HG02840 (cell line): Measurements from ENCODE around the gene TUT1.
A peak's percentile ranks its signal among the peaks of the same experiment; 100 is the strongest.
"Not testable (repeated sequence)": the region's sequence is repeated elsewhere in the genome, so short reads cannot be mapped to it uniquely, and the experiment has no call there.

Experiments used
- ATAC-seq: cut with Tn5 transposase; IDR thresholded peaks from one replicate; pipeline ENCODE4 v1.9.1; 2021; ENCODE audit warnings: mild to moderate bottlenecking, moderate library complexity, moderate number of reproducible peaks; ENCODE audit not compliant: unreplicated experiment, low FRiP score

The TUT1 gene

GRCh38 chr11:62578541-62578940 lies 12.8 kb downstream of the TUT1 start:
- no peak for ATAC-seq

GRCh38 chr11:62577046-62577714 lies 14.1 kb downstream of the TUT1 start:
- no peak for ATAC-seq

DNA sequence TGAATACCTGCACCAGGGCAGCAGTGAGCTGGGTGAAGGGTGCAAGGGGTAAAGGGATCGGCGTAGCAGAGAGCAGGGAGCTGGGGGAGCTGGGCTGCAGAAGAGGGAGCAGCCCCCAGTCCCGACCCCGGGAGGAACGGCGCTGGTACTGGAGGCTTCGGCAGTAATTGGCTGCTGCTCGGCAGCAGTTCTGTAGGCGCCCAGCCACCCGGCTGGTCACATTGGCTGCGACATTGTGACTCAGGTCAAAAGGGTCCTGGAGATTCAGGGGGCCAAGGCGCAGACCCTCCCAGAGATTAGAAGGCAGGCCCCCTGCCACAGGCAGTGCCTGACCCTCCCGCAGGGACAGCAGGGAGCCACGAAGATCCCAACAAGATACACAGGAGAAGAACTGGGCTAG lies 15.5 kb downstream of the TUT1 start:
- ATAC-seq = no peak

GRCh38 chr11:62575156-62575555 lies 16.2 kb downstream of the TUT1 start:
- no peak for ATAC-seq

GRCh38 chr11:62574363-62575071 lies 16.8 kb downstream of the TUT1 start:
- peak; percentile 15 for ATAC-seq

DNA sequence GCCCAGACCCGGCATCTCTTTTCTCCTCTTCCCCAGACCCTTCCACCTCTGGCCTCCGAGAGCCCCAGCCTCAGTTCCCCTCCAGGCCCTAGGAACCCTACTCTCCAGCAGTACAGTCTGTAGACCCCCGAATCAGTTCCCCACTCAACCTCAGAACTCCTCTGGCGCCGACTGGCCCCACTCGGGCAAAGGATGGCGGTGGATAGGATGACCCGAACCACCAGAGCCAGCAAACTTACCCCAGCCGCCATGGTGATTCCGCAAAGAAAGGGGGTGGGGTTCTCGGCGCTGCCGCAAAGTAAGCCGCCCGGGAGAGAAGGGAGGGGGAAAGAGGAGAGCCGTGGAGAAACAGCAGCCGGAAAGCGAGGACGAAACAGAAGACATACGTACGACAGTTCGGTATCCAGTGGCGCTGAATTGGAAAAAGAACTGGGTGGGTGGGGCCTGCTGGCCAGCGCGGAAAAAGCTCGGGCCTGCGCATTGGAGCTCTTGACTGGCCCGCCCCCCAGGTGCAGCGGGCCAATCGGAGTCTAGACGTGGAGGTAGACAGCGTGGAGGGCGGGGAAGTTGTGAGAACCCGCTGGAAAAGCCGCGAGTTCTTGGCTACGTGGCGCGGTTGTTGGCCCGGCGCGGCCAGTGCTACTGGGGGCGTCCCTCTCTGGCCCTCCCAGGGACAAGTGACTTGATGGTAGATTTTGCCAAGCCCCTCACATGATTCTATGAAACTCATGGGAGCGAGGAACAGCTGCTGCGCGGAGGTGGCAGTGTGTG lies 17.5 kb downstream of the TUT1 start, which contains the start of gene EEF1G:
Gene EEF1G (minus strand): TSS at position 300 of the 771 bp plus-strand sequence. CDS start 49 bp downstream, at position 251.
- ATAC-seq = peak; percentile 90

DNA sequence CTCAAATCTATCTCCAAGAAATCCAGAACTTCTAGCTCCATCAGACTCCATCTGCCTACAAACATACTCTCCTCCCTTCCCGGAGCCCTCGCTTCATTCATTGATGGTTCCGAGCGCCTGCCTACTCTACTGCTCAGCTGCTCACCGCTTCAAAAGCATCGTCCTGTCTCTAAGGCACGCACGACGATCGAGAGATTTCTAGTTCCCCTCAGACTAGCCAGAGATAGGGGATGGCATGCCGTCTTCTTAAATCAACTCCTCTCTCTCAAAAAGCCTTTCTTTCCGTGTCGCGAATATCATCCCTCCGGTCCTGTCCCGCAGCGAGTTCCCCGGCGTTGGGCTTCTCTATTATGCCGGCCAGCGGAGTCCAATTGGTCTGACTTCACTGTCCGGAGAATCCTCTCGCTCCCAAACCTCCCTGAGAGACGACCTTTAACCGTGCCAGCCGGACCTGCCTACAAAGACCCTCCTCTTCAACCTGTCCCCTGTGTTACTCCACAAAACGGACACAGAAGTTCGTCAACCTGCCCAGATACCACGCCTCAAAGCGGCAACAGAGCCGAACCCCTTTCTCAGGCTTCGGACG lies 18.2 kb downstream of the TUT1 start:
- ATAC-seq = no peak

DNA sequence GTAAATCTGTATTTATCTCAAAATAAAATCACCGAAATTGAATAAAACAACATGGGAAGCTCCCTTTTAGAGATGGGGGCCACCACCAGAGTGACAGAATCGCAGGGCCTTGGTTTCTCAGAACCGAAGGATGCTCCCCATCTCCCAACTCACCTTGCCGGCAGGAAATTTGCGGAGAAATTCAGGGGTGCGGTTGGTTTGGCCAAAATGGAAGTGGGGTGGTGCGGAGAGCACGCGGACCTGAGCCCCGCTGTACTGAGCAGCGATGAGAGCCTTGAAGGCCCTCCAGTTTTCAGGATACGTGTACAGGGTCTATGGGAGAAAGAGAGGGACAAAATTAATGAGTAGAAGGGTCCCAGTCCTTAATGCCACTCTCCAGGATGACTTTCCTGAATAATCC lies 18.9 kb downstream of the TUT1 start:
- ATAC-seq = no peak

- not testable (repeated sequence) for ATAC-seq
Observed at GRCh38 chr11:62571493-62571892, 19.8 kb downstream of the TUT1 start.

DNA sequence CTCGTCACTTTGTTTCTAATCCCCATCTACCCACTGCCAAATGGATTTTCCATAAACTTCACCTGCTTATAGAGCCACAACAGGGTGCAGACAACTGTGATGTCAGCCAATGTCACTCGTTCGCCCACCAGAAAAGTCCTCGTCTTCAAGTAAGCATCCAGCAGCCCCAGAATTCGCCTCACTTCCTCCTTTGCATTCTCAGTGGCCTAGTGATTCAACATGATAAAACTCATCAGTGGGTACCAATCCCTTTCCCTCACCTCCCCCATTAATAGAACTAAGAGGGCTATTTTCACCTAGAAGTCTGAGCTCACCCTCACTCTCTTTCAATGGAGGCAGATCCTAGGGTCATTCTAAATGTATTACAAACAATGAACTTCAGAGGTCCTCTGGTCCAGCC lies 20.4 kb downstream of the TUT1 start:
- not testable (repeated sequence) for ATAC-seq

- ATAC-seq = no peak
Observed at GRCh38 chr11:62569611-62570010, 21.7 kb downstream of the TUT1 start.

GRCh38 chr11:62567018-62567633 lies 24.2 kb downstream of the TUT1 start:
- no peak for ATAC-seq

DNA sequence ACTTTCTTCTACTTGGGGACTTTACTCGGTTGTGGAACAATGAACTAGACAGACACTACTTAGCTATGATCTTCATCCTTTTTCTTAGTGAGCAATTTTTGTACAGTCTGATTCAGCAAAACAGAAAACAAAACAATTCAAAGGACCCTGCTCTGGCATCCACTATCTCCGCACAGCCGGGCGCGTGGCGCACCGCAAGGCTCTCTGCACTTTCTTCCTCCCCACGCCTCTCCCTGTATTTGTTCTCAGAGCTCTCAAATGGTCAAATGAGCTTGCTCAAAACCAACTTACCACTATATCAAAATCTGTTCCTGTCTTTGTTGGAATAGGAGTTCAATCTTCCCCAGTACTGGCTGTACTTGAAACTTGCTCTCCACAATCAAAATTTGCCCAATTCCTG lies 25.1 kb downstream of the TUT1 start:
- ATAC-seq = no peak

- no peak for ATAC-seq
Observed at GRCh38 chr11:62565100-62565802, 26.1 kb downstream of the TUT1 start.

GRCh38 chr11:62561677-62562230 lies 29.6 kb downstream of the TUT1 start:
- ATAC-seq = not testable (repeated sequence)

DNA sequence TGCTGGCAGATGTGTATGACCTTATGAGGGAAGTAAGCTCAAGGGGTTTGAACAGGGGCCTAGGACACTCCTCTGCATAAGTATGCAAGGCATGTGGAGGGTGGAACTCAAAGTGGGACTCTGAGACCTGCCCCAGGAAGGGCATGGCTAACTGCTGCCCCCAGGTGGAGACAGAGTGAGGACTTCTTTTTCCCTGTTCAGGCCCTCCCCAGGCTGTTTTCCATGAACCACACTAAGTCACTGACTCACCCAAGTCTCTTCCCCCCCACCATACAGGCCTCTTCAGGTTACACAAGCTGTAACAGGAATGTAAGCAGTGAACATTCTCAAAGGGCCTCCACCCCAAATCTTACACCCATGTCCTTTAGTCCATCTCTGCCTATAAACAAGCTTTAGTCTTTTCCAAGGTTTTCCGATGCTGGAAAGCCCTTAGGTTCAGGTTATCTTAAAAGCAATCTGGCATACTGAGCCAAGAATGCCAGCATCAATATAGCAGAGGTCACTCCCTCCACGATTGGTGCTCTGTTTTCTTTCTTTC lies 30.7 kb downstream of the TUT1 start:
- ATAC-seq = no peak

GRCh38 chr11:62559626-62560025 lies 31.7 kb downstream of the TUT1 start:
- not testable (repeated sequence) for ATAC-seq

DNA sequence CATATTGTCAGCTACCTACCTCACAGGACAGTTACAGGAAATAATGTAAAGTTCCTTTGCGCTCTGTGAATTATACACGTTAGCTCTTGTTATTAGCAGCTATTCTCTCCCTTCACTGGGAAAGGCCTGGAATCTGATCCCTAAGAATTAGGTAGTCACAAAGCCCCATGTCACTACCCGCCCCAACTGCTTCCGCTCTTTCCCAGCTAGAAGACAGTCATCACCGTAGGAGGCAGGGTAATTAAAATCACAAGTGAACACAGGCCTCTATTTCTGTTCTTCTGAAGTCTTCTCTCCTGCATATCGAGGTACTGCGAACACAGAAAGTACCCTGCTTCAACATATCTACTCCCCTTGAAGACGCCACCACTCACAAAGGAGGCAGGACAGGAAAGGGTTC lies 32.1 kb downstream of the TUT1 start:
- no peak for ATAC-seq

GRCh38 chr11:62558669-62559068 lies 32.7 kb downstream of the TUT1 start:
- ATAC-seq = no peak
